Mammary epithelial cell (primary cell): ENCODE measurements around the gene METTL17.

Experiments used
- EZH2 ChIP-seq: IDR thresholded peaks from 2 replicates; pipeline ENCODE4 v1.6.1; 2012; ENCODE audit warnings: low read length, inconsistent platforms, borderline replicate concordance
- TF ChIP-seq, protein P1 (sequence below), 2 donors: IDR thresholded peaks in 1 of 2; conservative IDR thresholded peaks in 1 of 2; 2 replicates each; pipeline ENCODE4 v1.5.1; 2011 to 2012; ENCODE audit warnings: inconsistent platforms in 2 of 2, low read length in 2 of 2, mild to moderate bottlenecking in 2 of 2, control low read depth in 1 of 2, low read depth in 1 of 2; ENCODE audit not compliant: insufficient read depth in 1 of 2; ENCODE audit errors: extremely low read depth in 1 of 2

DNA sequence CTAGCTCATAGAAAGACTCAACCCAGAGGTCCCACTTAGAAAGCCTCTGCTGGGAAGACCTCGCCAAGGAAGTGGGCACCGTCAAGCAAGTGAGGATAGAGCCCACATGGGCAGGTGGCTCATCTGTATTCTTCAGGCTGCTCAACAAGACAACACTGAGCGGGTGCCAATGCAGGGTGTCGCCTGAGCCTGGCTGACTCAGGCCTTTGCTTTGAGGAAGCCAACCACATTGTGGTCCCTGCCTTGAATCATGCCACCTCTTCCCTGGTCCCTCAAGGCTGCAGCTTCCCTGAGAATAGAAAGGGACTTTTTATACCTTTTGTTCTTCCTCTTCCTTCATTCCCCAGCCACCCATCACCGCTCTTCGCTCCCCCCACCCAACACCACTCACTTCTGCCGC is 47.0 kb downstream of the METTL17 start:
- TF ChIP-seq, protein P1, sequence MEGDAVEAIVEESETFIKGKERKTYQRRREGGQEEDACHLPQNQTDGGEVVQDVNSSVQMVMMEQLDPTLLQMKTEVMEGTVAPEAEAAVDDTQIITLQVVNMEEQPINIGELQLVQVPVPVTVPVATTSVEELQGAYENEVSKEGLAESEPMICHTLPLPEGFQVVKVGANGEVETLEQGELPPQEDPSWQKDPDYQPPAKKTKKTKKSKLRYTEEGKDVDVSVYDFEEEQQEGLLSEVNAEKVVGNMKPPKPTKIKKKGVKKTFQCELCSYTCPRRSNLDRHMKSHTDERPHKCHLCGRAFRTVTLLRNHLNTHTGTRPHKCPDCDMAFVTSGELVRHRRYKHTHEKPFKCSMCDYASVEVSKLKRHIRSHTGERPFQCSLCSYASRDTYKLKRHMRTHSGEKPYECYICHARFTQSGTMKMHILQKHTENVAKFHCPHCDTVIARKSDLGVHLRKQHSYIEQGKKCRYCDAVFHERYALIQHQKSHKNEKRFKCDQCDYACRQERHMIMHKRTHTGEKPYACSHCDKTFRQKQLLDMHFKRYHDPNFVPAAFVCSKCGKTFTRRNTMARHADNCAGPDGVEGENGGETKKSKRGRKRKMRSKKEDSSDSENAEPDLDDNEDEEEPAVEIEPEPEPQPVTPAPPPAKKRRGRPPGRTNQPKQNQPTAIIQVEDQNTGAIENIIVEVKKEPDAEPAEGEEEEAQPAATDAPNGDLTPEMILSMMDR (conservative IDR thresholded peaks at IDR 0.05 in 1 of 2, IDR thresholded peaks at IDR 0.05 in 1 of 2; ENCODE audit: extremely low read depth in 1 of 2, insufficient read depth in 1 of 2, low read depth in 1 of 2, low read length in 2 of 2): no peak
- no peak for TF ChIP-seq EZH2
